ENCODE measurements around the gene NSD1.

DNA sequence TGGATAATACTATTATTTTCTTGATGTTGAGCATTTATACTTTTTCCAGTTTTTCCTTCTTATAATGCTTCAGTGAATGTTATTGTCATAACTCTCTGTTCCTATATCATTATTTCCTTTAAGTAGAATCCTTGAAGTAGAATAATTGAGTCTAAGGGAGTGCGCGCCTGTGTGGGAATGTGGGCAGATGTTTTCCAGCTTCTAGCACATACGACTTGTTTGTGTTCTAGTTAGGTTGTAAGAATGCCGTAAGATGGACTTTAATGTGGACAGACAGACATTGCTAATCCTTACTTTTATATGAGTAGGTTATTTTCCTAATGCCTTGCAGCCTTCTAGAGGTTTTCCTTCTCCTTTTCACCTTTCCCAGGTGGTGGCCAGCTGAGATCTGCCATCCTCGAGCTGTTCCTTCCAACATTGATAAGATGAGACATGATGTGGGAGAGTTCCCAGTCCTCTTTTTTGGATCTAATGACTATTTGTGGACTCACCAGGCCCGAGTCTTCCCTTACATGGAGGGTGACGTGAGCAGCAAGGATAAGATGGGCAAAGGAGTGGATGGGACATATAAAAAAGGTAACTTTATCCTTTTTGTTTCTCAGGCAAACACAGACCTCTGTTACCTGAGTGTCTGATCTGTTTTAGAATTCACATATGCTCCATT, 135.8 kb downstream of the NSD1 start:
- TF ChIP-seq, protein P1, sequence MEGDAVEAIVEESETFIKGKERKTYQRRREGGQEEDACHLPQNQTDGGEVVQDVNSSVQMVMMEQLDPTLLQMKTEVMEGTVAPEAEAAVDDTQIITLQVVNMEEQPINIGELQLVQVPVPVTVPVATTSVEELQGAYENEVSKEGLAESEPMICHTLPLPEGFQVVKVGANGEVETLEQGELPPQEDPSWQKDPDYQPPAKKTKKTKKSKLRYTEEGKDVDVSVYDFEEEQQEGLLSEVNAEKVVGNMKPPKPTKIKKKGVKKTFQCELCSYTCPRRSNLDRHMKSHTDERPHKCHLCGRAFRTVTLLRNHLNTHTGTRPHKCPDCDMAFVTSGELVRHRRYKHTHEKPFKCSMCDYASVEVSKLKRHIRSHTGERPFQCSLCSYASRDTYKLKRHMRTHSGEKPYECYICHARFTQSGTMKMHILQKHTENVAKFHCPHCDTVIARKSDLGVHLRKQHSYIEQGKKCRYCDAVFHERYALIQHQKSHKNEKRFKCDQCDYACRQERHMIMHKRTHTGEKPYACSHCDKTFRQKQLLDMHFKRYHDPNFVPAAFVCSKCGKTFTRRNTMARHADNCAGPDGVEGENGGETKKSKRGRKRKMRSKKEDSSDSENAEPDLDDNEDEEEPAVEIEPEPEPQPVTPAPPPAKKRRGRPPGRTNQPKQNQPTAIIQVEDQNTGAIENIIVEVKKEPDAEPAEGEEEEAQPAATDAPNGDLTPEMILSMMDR (IDR thresholded peaks at IDR 0.05 in 4 of 5, conservative IDR thresholded peaks at IDR 0.05 in 1 of 5) = no peak
- no peak for TF ChIP-seq POLR2A (IDR thresholded peaks at IDR 0.05)

Data from gastrocnemius medialis (tissue), 4 donors.